ENCODE measurements around the gene ERI3. TPM values are rescaled to one million over a fixed set of nuclear protein-coding genes. Genes with fewer than 3 reads are reported as not detected.
"Not testable (repeated sequence)": the region's sequence is repeated elsewhere in the genome, so short reads cannot be mapped to it uniquely, and the experiment has no call there.

ERI3 gene
- total RNA-seq, 1 donor from 2014 or later, result 29.6 TPM

- peak; percentile 8 for DNase-seq (ENCODE audit: low spot score)
Measured at GRCh38 chr1:44212355-44213221, 142.5 kb downstream of the ERI3 start.

GRCh38 chr1:44210595-44210994 lies 144.5 kb downstream of the ERI3 start:
- no peak for DNase-seq (ENCODE audit: low spot score)

- no peak for DNase-seq (ENCODE audit: low spot score)
Measured at GRCh38 chr1:44208226-44208625, 146.8 kb downstream of the ERI3 start.

DNA sequence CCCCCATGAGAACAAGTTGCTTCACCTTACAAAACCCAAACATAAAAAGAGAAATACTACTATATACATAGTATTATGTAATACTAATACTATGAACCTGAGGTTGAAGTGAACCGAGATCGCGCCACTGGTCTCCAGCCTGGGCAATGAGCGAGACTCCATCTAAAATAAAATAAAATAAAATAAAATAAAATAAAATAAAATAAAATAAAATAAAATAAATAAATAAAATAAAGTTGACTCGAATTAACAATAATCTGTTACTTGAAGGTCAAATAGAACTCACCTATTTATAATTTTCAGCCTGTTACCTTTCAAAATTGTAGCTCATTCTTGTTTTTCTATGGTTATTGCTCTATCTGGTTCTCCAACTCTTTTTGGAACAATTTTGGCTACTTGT lies 148.5 kb downstream of the ERI3 start:
- not testable (repeated sequence) for DNase-seq (ENCODE audit: low spot score)

GRCh38 chr1:44200336-44200735 lies 154.7 kb downstream of the ERI3 start:
- DNase-seq (ENCODE audit: low spot score), result no peak

DNA sequence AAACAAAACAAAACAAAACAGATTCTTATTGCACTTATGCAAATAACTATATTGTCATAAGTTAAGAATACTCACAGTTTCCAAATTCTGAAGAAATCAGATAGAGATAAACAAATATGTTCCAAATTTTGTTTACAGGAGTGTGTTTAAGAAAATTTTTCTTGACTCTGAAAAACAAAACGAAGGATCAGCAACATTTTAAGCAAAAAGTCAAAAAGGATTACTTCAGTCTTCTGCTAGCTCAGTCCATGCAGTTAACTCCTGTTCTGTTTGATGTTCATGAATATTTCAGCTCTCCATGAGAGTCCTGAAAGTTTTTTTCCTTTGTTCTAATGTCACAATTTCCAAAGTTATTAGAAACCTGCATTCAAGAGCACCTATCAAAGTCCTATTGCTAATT lies 180.4 kb downstream of the ERI3 start:
- no peak for DNase-seq (ENCODE audit: low spot score)

Other genes starting within 250 kb of the ERI3 start
- gene KLF17, start 236.4 kb downstream of the ERI3 start, total RNA-seq (ENCODE audit: insufficient read depth, low replicate concordance), result 5.5 TPM
- 0.24 TPM for gene KLF18, start 213.6 kb downstream of the ERI3 start, total RNA-seq (ENCODE audit: insufficient read depth, low replicate concordance)
- 14.7 TPM for gene DMAP1, start 141.8 kb downstream of the ERI3 start, total RNA-seq (ENCODE audit: insufficient read depth, low replicate concordance)
- 95.3 TPM for gene RNF220, start 50.0 kb upstream of the ERI3 start, total RNA-seq (ENCODE audit: insufficient read depth, low replicate concordance)